22Rv1 (cell line): ENCODE measurements around the gene THAP8.
A peak's percentile ranks its signal among the peaks of the same experiment; 100 is the strongest.

Experiments
- CTCF ChIP-seq: fragments of 450-650 bp; IDR thresholded peaks from 2 replicates; pipeline ENCODE4 v1.5.1; 2017; ENCODE audit warnings: mild to moderate bottlenecking
- ZFX ChIP-seq: fragments of 450-650 bp; IDR thresholded peaks from 2 replicates; pipeline ENCODE4 v1.6.1; 2017; ENCODE audit warnings: antibody characterized with exemption, borderline replicate concordance

DNA sequence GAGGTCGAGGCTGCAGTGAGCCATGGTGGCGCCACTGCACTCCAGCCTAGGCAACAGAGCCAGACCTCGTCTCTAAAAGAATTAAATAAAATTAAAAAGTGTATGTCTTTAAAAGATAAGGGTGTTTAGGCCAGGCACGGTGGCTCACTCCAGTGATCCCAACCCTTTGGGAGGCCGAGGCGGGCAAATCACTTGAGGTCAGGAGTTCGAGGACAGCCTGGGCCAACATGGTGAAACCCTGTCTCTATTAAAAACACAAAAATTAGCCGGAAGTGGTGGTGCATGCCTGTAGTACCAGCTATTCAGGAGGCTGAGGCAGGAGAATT, 66.6 kb downstream of the THAP8 start:
- peak; percentile 58 for TF ChIP-seq CTCF
- TF ChIP-seq ZFX: no peak
